Testis (tissue), 3 donors: Measurements from ENCODE around the gene SIK2. TPM values are rescaled to one million over a fixed set of nuclear protein-coding genes. Genes with fewer than 3 reads are reported as not detected.
"Not testable (repeated sequence)": the region's sequence is repeated elsewhere in the genome, so short reads cannot be mapped to it uniquely, and the experiment has no call there.

ENCODE experiments used
- DNase-seq: peaks from one replicate; pipeline ENCODE4 v3.0.0-alpha.2; 2019
- H3K27ac ChIP-seq, 2 donors: fragments of 200-600 bp; sonication (generic); one replicate each; pipeline ENCODE4 v1.5.1; 2019
- H3K27me3 ChIP-seq: fragments of 200-600 bp; sonication (generic); one replicate; pipeline ENCODE4 v1.5.1; 2019
- H3K36me3 ChIP-seq: fragments of 200-600 bp; sonication (generic); one replicate; pipeline ENCODE4 v1.5.1; 2017; ENCODE audit warnings: low read depth; ENCODE audit errors: missing control alignments
- H3K4me1 ChIP-seq: fragments of 200-600 bp; sonication (generic); one replicate; pipeline ENCODE4 v1.5.1; 2019
- H3K4me3 ChIP-seq, 2 donors: fragments of 200-600 bp; sonication (generic); one replicate each; pipeline ENCODE4 v1.5.1; 2017 to 2019
- H3K9me3 ChIP-seq: fragments of 200-600 bp; sonication (generic); one replicate; pipeline ENCODE4 v1.5.1; 2017
- POLR2A ChIP-seq: fragments of 450-650 bp; IDR thresholded peaks from one replicate; pipeline ENCODE4 v1.6.1; 2017; ENCODE audit warnings: antibody characterized with exemption, mild to moderate bottlenecking, moderate library complexity
- WGBS, 2 donors: methylation state at CpG; one replicate each; pipeline ENCODE4 v1.1.5; 2018; 5-methylcytosine and 5-hydroxymethylcytosine counted together
- intact Hi-C: fragments of 100-400 bp; cut with DNase I; formaldehyde crosslinking; loops from one replicate; pipeline ENCODE4 v1.15.1; 2023; ENCODE audit warnings: low total_unique reads
- polyA plus RNA-seq: library from polyadenylated mRNA; stranded (reverse); fragments of 350-450 nt; fragmentation: Illumina TruSeq; extraction: RNeasy Lipid Tissue Mini Kit (QIAGEN cat#74804); gene quantifications from one replicate; pipeline ENCODE4 v1.2.3, GENCODE V29; 2014; ENCODE audit warnings: low read depth, low replicate concordance; ENCODE audit not compliant: insufficient read depth
- total RNA-seq, 2 donors: library from RNA; depleted of rRNA; stranded (reverse); fragments of >200 nt; gene quantifications; one replicate each; pipeline ENCODE4 v1.2.3, GENCODE V29; 2016
- TF ChIP-seq, protein P1 (sequence below), 3 experiments: fragments of 450-650 bp in 2 of 3; fragments of 200-600 bp in 1 of 3; sonication (generic) in 1 of 3; IDR thresholded peaks; one replicate each; pipeline ENCODE4 v1.5.1; 2016 to 2019; ENCODE audit warnings: antibody characterized with exemption in 3 of 3, mild to moderate bottlenecking in 2 of 3, moderate library complexity in 1 of 3

Gene SIK2
- total and polyA plus RNA-seq, 3 donors from 2014 or later: 7.6 to 9.8 (median 8.9) TPM

DNA sequence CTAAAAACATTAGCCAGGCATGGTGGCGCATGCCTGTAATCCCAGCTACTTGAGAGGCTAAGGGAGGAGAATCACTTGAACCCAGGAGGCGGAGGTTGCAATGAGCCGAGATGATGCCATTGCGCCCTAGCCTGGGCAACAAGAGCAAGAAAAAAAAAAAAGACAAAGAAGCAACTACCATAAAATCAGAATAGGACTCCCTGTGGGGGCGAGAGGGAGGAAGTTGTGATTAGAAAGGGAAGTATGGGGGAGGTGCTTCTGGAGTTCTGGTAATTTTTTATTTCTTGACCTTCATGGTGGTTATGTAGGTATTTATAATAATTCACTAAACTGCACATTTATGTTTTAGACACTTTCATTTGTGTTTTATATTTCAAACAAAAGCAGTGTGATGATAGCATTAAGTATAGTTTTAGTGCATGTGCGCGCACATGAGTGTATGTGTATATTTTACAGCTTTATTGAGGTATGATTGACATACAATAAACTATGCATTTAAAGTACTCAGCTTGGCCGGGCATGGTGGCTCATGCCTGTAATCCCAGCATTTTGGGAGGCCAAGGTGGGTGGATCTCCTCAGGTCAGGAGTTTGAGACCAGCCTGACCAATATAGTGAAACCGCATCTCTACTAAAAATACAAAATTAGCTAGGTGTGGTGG is 43.5 kb downstream of the SIK2 start:
- no peak for DNase-seq
- no peak overlapping the region for H3K27ac ChIP-seq
- H3K4me3 ChIP-seq: no peak overlapping the region
- H3K9me3 ChIP-seq: no peaks in the 10 kb centered on the region
- WGBS, 2 donors: 95 to 96% methylated on average over 9 of the region's 9 CpGs
- no peaks in the 10 kb centered on the region for H3K4me1 ChIP-seq
- no peaks in the 10 kb centered on the region for H3K27me3 ChIP-seq
- intact Hi-C loops: no loop called here
- TF ChIP-seq POLR2A: no peak
- TF ChIP-seq, protein P1, sequence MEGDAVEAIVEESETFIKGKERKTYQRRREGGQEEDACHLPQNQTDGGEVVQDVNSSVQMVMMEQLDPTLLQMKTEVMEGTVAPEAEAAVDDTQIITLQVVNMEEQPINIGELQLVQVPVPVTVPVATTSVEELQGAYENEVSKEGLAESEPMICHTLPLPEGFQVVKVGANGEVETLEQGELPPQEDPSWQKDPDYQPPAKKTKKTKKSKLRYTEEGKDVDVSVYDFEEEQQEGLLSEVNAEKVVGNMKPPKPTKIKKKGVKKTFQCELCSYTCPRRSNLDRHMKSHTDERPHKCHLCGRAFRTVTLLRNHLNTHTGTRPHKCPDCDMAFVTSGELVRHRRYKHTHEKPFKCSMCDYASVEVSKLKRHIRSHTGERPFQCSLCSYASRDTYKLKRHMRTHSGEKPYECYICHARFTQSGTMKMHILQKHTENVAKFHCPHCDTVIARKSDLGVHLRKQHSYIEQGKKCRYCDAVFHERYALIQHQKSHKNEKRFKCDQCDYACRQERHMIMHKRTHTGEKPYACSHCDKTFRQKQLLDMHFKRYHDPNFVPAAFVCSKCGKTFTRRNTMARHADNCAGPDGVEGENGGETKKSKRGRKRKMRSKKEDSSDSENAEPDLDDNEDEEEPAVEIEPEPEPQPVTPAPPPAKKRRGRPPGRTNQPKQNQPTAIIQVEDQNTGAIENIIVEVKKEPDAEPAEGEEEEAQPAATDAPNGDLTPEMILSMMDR (IDR thresholded peaks at IDR 0.05): no peak
- no peaks in the 10 kb centered on the region for H3K36me3 ChIP-seq

DNA sequence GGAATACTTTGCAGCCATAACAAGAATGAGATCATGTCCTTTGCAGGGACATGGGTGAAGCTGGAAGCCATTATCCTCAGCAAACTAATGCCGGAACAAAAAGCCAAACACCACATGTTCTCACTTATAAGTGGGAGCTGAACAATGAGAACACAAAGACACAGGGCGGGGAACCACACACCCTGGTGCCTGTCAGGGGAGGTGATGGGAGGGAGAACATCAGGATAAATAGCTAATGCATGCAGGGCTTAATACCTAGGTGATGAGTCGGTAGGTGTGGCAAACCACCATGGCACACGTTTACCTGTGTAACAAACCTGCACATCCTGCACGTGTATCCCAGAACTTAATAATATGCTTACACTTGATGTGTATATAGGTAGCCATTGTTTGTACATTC is 49.1 kb downstream of the SIK2 start:
- H3K9me3 ChIP-seq, H3K4me3 ChIP-seq, H3K27ac ChIP-seq, DNase-seq, intact Hi-C loops, H3K36me3 ChIP-seq, H3K4me1 ChIP-seq, H3K27me3 ChIP-seq: not testable (repeated sequence)
- 86 to 94% methylated on average over 5 of the region's 5 CpGs for WGBS, 2 donors

DNA sequence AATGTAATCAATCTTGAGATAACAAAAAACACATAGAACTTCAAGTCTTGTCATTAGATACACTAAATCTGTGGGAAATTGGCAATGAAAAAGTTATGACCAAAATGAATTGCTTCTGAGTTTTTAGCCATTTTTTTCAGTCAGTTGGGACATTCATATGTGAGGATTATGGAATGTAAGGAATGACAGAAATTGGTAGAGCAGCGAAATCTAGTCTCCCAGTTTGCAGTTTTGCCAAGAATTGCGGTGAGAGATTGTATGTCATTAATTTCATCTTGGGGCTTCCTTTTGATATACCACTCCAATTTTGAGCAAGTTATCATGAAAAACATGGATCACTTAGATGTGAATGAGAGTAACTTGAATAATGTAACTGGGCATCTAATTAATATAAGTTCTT is 49.9 kb downstream of the SIK2 start:
- DNase-seq: no peak
- Histone ChIP-seq H3K9me3 (no peaks in the 10 kb centered on the region), H3K27me3 (no peaks in the 10 kb centered on the region), H3K27ac (no peak overlapping the region), H3K4me3 (no peak overlapping the region), H3K4me1 (no peaks in the 10 kb centered on the region), H3K36me3 (no peaks in the 10 kb centered on the region)
- 85 to 86% methylated on average over 2 of the region's 2 CpGs for WGBS, 2 donors
- TF ChIP-seq, protein P1 (IDR thresholded peaks at IDR 0.05): no peak
- no peak for TF ChIP-seq POLR2A
- intact Hi-C loops: no loop called here

DNA sequence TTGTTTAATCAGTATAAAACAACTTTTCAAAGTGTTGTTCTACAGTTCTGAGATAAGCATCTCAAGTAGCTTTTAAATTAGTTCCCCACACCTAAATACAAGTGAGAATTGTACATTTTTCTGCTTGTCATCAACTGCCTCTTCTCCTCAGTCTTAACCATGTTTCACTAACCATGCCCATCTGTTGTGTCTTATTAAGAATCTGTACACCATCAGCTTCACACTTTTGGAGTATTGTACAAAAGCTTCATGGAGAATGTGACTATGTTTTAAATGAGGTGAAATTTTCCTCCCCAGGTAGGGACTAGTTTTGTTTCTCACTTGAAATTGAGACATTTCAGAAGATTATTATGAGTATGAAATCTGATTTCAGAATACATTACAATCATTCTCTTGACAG is 52.4 kb downstream of the SIK2 start:
- no peak for DNase-seq
- no peak overlapping the region for H3K27ac ChIP-seq

DNA sequence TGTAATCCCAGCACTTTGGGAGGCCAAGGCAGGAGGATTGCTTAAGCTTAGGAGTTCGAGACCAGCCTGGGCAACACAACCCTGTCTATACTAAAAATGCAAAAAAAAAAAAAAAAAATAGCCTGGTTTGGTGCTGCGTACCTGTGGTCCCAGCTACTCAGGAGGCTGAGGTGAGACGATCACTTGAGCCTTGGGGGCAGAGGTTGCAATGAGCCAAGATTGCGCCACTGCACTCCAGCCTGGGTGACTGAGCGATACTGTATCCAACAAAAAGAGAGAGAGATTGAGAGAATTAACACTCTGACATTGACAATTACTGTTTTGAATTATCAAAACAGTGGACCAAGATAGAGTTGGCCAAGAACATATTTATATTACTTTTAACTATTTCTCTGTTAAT is 53.7 kb downstream of the SIK2 start:
- TF ChIP-seq, protein P1 (IDR thresholded peaks at IDR 0.05): no peak
- no peak for TF ChIP-seq POLR2A
- no peaks in the 10 kb centered on the region for H3K9me3 ChIP-seq
- WGBS, 2 donors: 96% methylated on average over 5 of the region's 5 CpGs
- no peaks in the 10 kb centered on the region for H3K4me1 ChIP-seq
- H3K27me3 ChIP-seq: no peaks in the 10 kb centered on the region
- intact Hi-C loops: no loop called here
- H3K27ac ChIP-seq: no peak overlapping the region
- no peak for DNase-seq
- H3K4me3 ChIP-seq: no peak overlapping the region
- H3K36me3 ChIP-seq: no peaks in the 10 kb centered on the region

More for the DNA sequence above, 52.4 kb downstream of the SIK2 start:
- TF ChIP-seq, protein P1 (IDR thresholded peaks at IDR 0.05): no peak
- TF ChIP-seq POLR2A: no peak
- no peaks in the 10 kb centered on the region for H3K36me3 ChIP-seq
- H3K9me3 ChIP-seq: no peaks in the 10 kb centered on the region
- no peaks in the 10 kb centered on the region for H3K4me1 ChIP-seq
- no peaks in the 10 kb centered on the region for H3K27me3 ChIP-seq
- H3K4me3 ChIP-seq: no peak overlapping the region
- intact Hi-C loops: no loop called here

DNA sequence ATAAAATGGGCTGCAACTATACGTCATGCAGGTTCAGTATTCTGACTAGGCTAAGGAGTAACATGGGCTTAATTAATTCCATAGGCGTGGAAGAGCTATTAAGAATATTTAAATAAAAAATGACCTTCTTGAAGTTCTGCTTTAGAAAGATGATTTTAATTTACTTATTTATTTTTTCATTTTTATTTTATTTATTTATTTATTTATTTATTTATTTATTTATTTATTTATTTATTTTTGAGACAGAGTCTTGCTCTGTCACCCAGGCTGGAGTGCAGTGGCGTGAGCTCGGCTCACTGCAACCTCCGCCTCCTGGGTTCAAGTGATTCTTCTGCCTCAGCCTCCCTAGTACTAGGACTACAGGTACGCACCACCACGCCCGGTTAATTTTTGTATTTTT is 55.7 kb downstream of the SIK2 start:
- H3K27me3 ChIP-seq, H3K4me1 ChIP-seq, H3K36me3 ChIP-seq, H3K4me3 ChIP-seq, H3K27ac ChIP-seq, intact Hi-C loops, H3K9me3 ChIP-seq, DNase-seq: not testable (repeated sequence)
- WGBS, 2 donors: 86 to 99% methylated on average over 8 of the region's 8 CpGs

DNA sequence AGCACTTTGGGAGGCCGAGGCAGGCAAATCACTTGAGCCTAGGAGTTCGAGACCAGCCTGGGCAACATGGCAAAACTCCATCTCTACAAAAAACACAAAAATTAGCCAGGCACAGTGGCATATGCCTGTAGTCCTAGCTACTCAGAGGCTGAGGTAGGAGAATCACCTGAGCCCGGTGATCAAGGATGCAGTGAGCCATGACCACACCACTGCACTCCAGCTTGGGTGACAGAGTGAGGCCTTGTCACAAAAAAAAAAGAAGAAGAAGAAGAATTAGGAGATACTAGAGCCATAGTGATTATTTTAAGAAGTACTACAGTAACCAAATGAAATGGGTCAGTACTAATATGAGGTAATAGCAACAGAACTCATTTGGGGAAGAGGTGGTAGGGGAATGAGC is 56.2 kb downstream of the SIK2 start:
- H3K4me1 ChIP-seq, H3K27me3 ChIP-seq, DNase-seq, H3K9me3 ChIP-seq, intact Hi-C loops, H3K27ac ChIP-seq, H3K4me3 ChIP-seq, H3K36me3 ChIP-seq: not testable (repeated sequence)
- WGBS, 2 donors: 100% methylated on average over 1 to 3 of the region's 3 CpGs
